ENCODE data around the gene NUP93. TPM values are rescaled to one million over a fixed set of nuclear protein-coding genes. Genes with fewer than 3 reads are reported as not detected.

NUP93 gene
- total RNA-seq, 3 donors from 2014 or later (not counting 1 experiment from before 2014, with no cell fraction given), result 83.7 to 88.8 (median 87.9) TPM

- H3K4me3 Mint-ChIP-seq, result no peak overlapping the region
- no peaks in the 10 kb centered on the region for H3K36me3 ChIP-seq (ENCODE audit: control insufficient read depth, insufficient read depth, low read length)
- no peak overlapping the region for H3K4me3 ChIP-seq (ENCODE audit: low read length)
- peaks cover 27 to 45% of the 10 kb centered on the region in 2 donors for H3K4me1 Mint-ChIP-seq
- no peaks in the 10 kb centered on the region for H3K27me3 ChIP-seq (ENCODE audit: control insufficient read depth, insufficient read depth, low read length)
- 86% methylated on average over 4 of the region's 4 CpGs for WGBS (ENCODE audit: insufficient coverage)
- no peaks in the 10 kb centered on the region for H3K9me3 ChIP-seq (ENCODE audit: control insufficient read depth, insufficient read depth, low read length)
- ATAC-seq (no peak), DNase-seq (no peak)
- TF ChIP-seq CTCF (IDR thresholded peaks at IDR 0.05), result no peak
- intact Hi-C loops (cut with micrococcal nuclease), result no loop called here
- no peaks in the 10 kb centered on the region for H3K36me3 Mint-ChIP-seq
- H3K9me3 Mint-ChIP-seq, result no peaks in the 10 kb centered on the region
- H3K4me1 ChIP-seq (ENCODE audit: control insufficient read depth, insufficient read depth, low read length), result no peaks in the 10 kb centered on the region
- H3K27ac Mint-ChIP-seq, result no peak overlapping the region
- H3K27me3 Mint-ChIP-seq (ENCODE audit: low read depth in 2 of 2), result no peaks in the 10 kb centered on the region
- no peak overlapping the region for H3K27ac ChIP-seq (ENCODE audit: low read length)
These were observed 45.2 kb downstream of the NUP93 start for GRCh38 chr16:56775162-56775561.

DNA sequence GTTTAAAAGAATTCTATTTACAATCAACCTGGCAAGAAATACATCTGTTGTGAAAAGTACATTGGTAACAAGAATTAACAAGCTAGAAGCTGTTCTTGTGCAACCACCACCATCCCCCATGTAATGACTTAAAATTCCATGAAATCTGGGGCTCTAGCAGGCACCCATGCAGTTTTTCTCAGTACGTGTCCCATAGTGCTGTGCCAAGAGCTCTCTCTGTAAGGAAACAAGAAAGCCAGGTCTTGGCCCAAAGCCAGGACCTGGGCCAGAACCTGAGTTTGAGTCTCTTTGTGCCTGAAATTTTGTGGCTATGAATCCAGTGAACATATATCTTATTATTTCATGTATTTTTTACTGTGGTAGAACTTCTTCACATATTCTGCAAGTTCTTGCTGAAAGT is 46.6 kb downstream of the NUP93 start:
- Histone ChIP-seq H3K4me1 (ENCODE audit: control insufficient read depth, insufficient read depth, low read length) (peaks cover 3% of the 10 kb centered on the region), H3K36me3 (ENCODE audit: control insufficient read depth, insufficient read depth, low read length) (no peaks in the 10 kb centered on the region), H3K4me3 (ENCODE audit: low read length) (no peak overlapping the region), H3K9me3 (ENCODE audit: control insufficient read depth, insufficient read depth, low read length) (no peaks in the 10 kb centered on the region), H3K27me3 (ENCODE audit: control insufficient read depth, insufficient read depth, low read length) (no peaks in the 10 kb centered on the region), H3K27ac (ENCODE audit: low read length) (no peak overlapping the region)
- H3K27ac Mint-ChIP-seq, result no peak overlapping the region
- H3K9me3 Mint-ChIP-seq, result no peaks in the 10 kb centered on the region
- H3K27me3 Mint-ChIP-seq (ENCODE audit: low read depth in 2 of 2), result no peaks in the 10 kb centered on the region
- H3K4me3 Mint-ChIP-seq, result no peak overlapping the region
- intact Hi-C loops (cut with micrococcal nuclease), result no loop called here
- peak in 1 of 2 donors; percentile 6 for DNase-seq
- H3K36me3 Mint-ChIP-seq, result no peaks in the 10 kb centered on the region
- H3K4me1 Mint-ChIP-seq, result peaks cover 33 to 50% of the 10 kb centered on the region in 2 donors
- 84% methylated on average over 1 of the region's 1 CpG for WGBS (ENCODE audit: insufficient coverage)
- no peak for TF ChIP-seq CTCF (IDR thresholded peaks at IDR 0.05)
- no peak for ATAC-seq

DNA sequence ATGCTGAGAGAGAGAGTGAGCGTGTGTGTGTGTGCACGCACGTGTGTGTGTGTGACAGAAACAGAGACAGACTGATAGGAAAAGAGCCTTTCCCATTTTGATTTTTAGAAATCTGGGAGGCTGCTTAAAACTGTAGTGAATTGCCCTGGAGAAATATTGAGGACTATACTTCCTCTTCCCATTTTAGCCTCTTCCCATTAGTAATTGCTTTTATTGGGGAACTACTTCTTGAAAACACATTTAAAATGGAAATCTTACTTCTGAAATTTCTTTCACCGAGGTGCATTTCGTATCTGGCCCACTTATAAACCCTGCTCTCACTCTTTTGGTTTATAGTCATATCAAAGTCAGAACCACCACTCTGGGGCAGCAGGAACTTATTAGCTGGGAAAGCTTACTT is 47.1 kb downstream of the NUP93 start:
- H3K27me3 Mint-ChIP-seq (ENCODE audit: low read depth in 2 of 2), result no peaks in the 10 kb centered on the region
- no peak overlapping the region for H3K4me3 ChIP-seq (ENCODE audit: low read length)
- ATAC-seq (no peak), DNase-seq (no peak)
- H3K4me1 Mint-ChIP-seq, result peaks cover 33 to 50% of the 10 kb centered on the region in 2 donors
- H3K9me3 ChIP-seq (ENCODE audit: control insufficient read depth, insufficient read depth, low read length), result no peaks in the 10 kb centered on the region
- no peaks in the 10 kb centered on the region for H3K9me3 Mint-ChIP-seq
- H3K4me3 Mint-ChIP-seq, result no peak overlapping the region
- TF ChIP-seq CTCF (IDR thresholded peaks at IDR 0.05), result no peak
- H3K36me3 Mint-ChIP-seq, result no peaks in the 10 kb centered on the region
- H3K27ac Mint-ChIP-seq, result no peak overlapping the region
- no peaks in the 10 kb centered on the region for H3K27me3 ChIP-seq (ENCODE audit: control insufficient read depth, insufficient read depth, low read length)
- intact Hi-C loops (cut with micrococcal nuclease), result no loop called here
- H3K27ac ChIP-seq (ENCODE audit: low read length), result no peak overlapping the region
- H3K4me1 ChIP-seq (ENCODE audit: control insufficient read depth, insufficient read depth, low read length), result peaks cover 3% of the 10 kb centered on the region
- H3K36me3 ChIP-seq (ENCODE audit: control insufficient read depth, insufficient read depth, low read length), result no peaks in the 10 kb centered on the region
- WGBS (ENCODE audit: insufficient coverage), result 89% methylated on average over 5 of the region's 5 CpGs

DNA sequence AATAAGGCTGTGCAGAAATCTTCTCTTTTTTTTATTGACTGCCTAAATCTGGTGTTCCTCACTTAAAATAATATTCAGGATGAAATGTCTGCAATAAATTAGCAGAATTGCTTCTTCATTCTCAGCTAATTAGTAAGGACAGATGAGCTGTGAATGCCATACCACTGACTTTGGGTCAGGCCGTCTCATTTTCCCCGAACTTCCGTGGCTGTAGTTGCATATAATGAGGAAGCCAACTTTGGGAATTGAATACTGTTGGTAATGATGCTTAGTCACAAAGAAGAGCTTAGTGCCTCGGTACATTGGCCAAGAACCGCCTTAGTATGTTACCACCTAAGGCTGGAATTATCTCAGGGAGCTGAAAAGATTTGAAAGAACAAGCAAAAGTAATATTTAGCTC is 47.6 kb downstream of the NUP93 start:
- no peak for TF ChIP-seq CTCF (IDR thresholded peaks at IDR 0.05)
- Histone ChIP-seq H3K27ac (ENCODE audit: low read length) (no peak overlapping the region), H3K4me1 (ENCODE audit: control insufficient read depth, insufficient read depth, low read length) (peaks cover 3% of the 10 kb centered on the region), H3K4me3 (ENCODE audit: low read length) (no peak overlapping the region), H3K9me3 (ENCODE audit: control insufficient read depth, insufficient read depth, low read length) (no peaks in the 10 kb centered on the region), H3K36me3 (ENCODE audit: control insufficient read depth, insufficient read depth, low read length) (no peaks in the 10 kb centered on the region), H3K27me3 (ENCODE audit: control insufficient read depth, insufficient read depth, low read length) (no peaks in the 10 kb centered on the region)
- intact Hi-C loops (cut with micrococcal nuclease), result no loop called here
- peaks cover 30 to 47% of the 10 kb centered on the region in 2 donors for H3K4me1 Mint-ChIP-seq
- no peaks in the 10 kb centered on the region for H3K9me3 Mint-ChIP-seq
- 95% methylated on average over 5 of the region's 5 CpGs for WGBS (ENCODE audit: insufficient coverage)
- ATAC-seq (no peak), DNase-seq (no peak)
- no peaks in the 10 kb centered on the region for H3K36me3 Mint-ChIP-seq
- no peak overlapping the region for H3K4me3 Mint-ChIP-seq
- no peak overlapping the region for H3K27ac Mint-ChIP-seq
- no peaks in the 10 kb centered on the region for H3K27me3 Mint-ChIP-seq (ENCODE audit: low read depth in 2 of 2)
